ENCODE results near the gene MOBP. TPM values are rescaled to one million over a fixed set of nuclear protein-coding genes. Genes with fewer than 3 reads are reported as not detected.

The MOBP gene
- total RNA-seq, 4 donors from 2014 or later = not detected

- no peak overlapping the region for H3K27ac ChIP-seq
- intact Hi-C loops (cut with DNase I) = no loop called here
- H3K4me1 ChIP-seq = no peaks in the 10 kb centered on the region
- TF ChIP-seq POLR2A (IDR thresholded peaks at IDR 0.05) (no peak), CTCF (IDR thresholded peaks at IDR 0.05) (no peak)
- H3K36me3 ChIP-seq = no peaks in the 10 kb centered on the region
- H3K9me3 ChIP-seq = no peaks in the 10 kb centered on the region
- WGBS, 2 donors = 14 to 22% methylated on average over 1 of the region's 1 CpG
- no peak overlapping the region for H3K4me3 ChIP-seq
- no peak for DNase-seq
- H3K27me3 ChIP-seq = no peaks in the 10 kb centered on the region
Measured at GRCh38 chr3:39540162-39540921, 72.9 kb downstream of the MOBP start.

GRCh38 chr3:39541442-39541841 is 74.0 kb downstream of the MOBP start:
- no peak for DNase-seq
- no peaks in the 10 kb centered on the region for H3K36me3 ChIP-seq
- 51 to 58% methylated on average over 3 of the region's 3 CpGs for WGBS, 2 donors
- no peaks in the 10 kb centered on the region for H3K9me3 ChIP-seq
- TF ChIP-seq CTCF (IDR thresholded peaks at IDR 0.05) (no peak), POLR2A (IDR thresholded peaks at IDR 0.05) (no peak)
- no peaks in the 10 kb centered on the region for H3K4me1 ChIP-seq
- intact Hi-C loops (cut with DNase I) = no loop called here
- H3K27me3 ChIP-seq = no peaks in the 10 kb centered on the region
- no peak overlapping the region for H3K4me3 ChIP-seq
- H3K27ac ChIP-seq = no peak overlapping the region

GRCh38 chr3:39541917-39542329 is 74.4 kb downstream of the MOBP start:
- DNase-seq = no peak
- H3K27me3 ChIP-seq = no peaks in the 10 kb centered on the region
- intact Hi-C loops (cut with DNase I) = no loop called here
- 21 to 23% methylated on average over 5 of the region's 5 CpGs for WGBS, 2 donors
- no peak overlapping the region for H3K27ac ChIP-seq
- H3K36me3 ChIP-seq = no peaks in the 10 kb centered on the region
- no peaks in the 10 kb centered on the region for H3K4me1 ChIP-seq
- TF ChIP-seq CTCF (IDR thresholded peaks at IDR 0.05) (peak in 4 of 6 experiments; percentile 21 to 55 (median 32)), POLR2A (IDR thresholded peaks at IDR 0.05) (no peak)
- no peak overlapping the region for H3K4me3 ChIP-seq
- H3K9me3 ChIP-seq = no peaks in the 10 kb centered on the region

GRCh38 chr3:39542588-39542988 is 75.1 kb downstream of the MOBP start:
- intact Hi-C loops (cut with DNase I) = no loop called here
- no peaks in the 10 kb centered on the region for H3K36me3 ChIP-seq
- H3K4me3 ChIP-seq = no peak overlapping the region
- no peak overlapping the region for H3K27ac ChIP-seq
- TF ChIP-seq POLR2A (IDR thresholded peaks at IDR 0.05) (no peak), CTCF (IDR thresholded peaks at IDR 0.05) (no peak)
- WGBS, 2 donors = 80 to 81% methylated on average over 5 of the region's 5 CpGs
- no peaks in the 10 kb centered on the region for H3K27me3 ChIP-seq
- H3K9me3 ChIP-seq = no peaks in the 10 kb centered on the region
- H3K4me1 ChIP-seq = no peaks in the 10 kb centered on the region
- no peak for DNase-seq

- no peaks in the 10 kb centered on the region for H3K36me3 ChIP-seq
- H3K9me3 ChIP-seq = peaks cover 0 to 3% (median 0%) of the 10 kb centered on the region in 3 donors
- H3K4me1 ChIP-seq = no peaks in the 10 kb centered on the region
- no peak for DNase-seq
- no peak for TF ChIP-seq CTCF (IDR thresholded peaks at IDR 0.05)
- TF ChIP-seq POLR2A (IDR thresholded peaks at IDR 0.05) = no peak
- H3K27me3 ChIP-seq = peaks cover 0 to 3% (median 0%) of the 10 kb centered on the region in 4 donors
- H3K4me3 ChIP-seq = no peak overlapping the region
- 13 to 30% methylated on average over 3 of the region's 3 CpGs for WGBS, 2 donors
- intact Hi-C loops (cut with DNase I) = no loop called here
- no peak overlapping the region for H3K27ac ChIP-seq
Measured at GRCh38 chr3:39548282-39548681, 80.8 kb downstream of the MOBP start.
